A549 (cell line): ENCODE results near the gene RPA1.

Experiments used
- BHLHE40 ChIP-seq: IDR thresholded peaks from 2 replicates; pipeline ENCODE4 v1.6.1; 2012; ENCODE audit warnings: low read depth, low read length, inconsistent platforms
- EP300 ChIP-seq, 2 experiments: fragments of >200 bp; sonication (Bioruptor Twin); formaldehyde crosslinking; IDR thresholded peaks; 2 replicates in 1 of 2; 3 replicates in 1 of 2; pipeline ENCODE4 v1.6.1; 2016 to 2017
- GATA3 ChIP-seq: IDR thresholded peaks from 2 replicates; pipeline ENCODE4 v1.6.1; 2012; ENCODE audit warnings: borderline replicate concordance
- HES2 ChIP-seq: fragments of >200 bp; sonication (Bioruptor Twin); formaldehyde crosslinking; IDR thresholded peaks from 2 replicates; pipeline ENCODE4 v1.6.1; 2016
- KDM5A ChIP-seq: fragments of 200-600 bp; sonication (generic); IDR thresholded peaks from 2 replicates; pipeline ENCODE4 v1.6.1; 2016; ENCODE audit warnings: antibody characterized with exemption, mild to moderate bottlenecking
- PHF8 ChIP-seq: fragments of 200-600 bp; sonication (generic); IDR thresholded peaks from 2 replicates; pipeline ENCODE4 v1.6.1; 2016; ENCODE audit warnings: low read depth, mild to moderate bottlenecking, antibody characterized with exemption, moderate library complexity, borderline replicate concordance
- POLR2A ChIP-seq: IDR thresholded peaks from 2 replicates; pipeline ENCODE4 v1.6.1; 2012; ENCODE audit warnings: mild to moderate bottlenecking, low read length
- SMC3 ChIP-seq: fragments of >200 bp; sonication (Bioruptor Twin); formaldehyde crosslinking; IDR thresholded peaks from 3 replicates; pipeline ENCODE4 v1.6.1; 2018; ENCODE audit warnings: inconsistent platforms
- SREBF2 ChIP-seq: fragments of 450-650 bp; IDR thresholded peaks from 2 replicates; pipeline ENCODE4 v1.6.1; 2014; ENCODE audit warnings: mild to moderate bottlenecking, moderate library complexity
- USF2 ChIP-seq: fragments of 450-650 bp; IDR thresholded peaks from 2 replicates; pipeline ENCODE4 v1.6.1; 2014; ENCODE audit warnings: antibody characterized with exemption
- ZNF302 ChIP-seq: fragments of 250-450 bp; sonication (Bioruptor Pico); IDR thresholded peaks from 2 replicates; pipeline ENCODE4 v1.9.0; 2021; ENCODE audit warnings: inconsistent platforms, mild to moderate bottlenecking, moderate library complexity
- TF ChIP-seq, protein P1 (sequence below): fragments of >200 bp; sonication (Bioruptor Twin); formaldehyde crosslinking; IDR thresholded peaks from 3 replicates; pipeline ENCODE4 v1.5.1; 2016
- TF ChIP-seq, protein P2 (sequence below): fragments of 250-450 bp; sonication (Bioruptor Pico); IDR thresholded peaks from 2 replicates; pipeline ENCODE4 v1.5.0; 2021; ENCODE audit warnings: mild to moderate bottlenecking, moderate library complexity, borderline replicate concordance

- TF ChIP-seq, protein P1, sequence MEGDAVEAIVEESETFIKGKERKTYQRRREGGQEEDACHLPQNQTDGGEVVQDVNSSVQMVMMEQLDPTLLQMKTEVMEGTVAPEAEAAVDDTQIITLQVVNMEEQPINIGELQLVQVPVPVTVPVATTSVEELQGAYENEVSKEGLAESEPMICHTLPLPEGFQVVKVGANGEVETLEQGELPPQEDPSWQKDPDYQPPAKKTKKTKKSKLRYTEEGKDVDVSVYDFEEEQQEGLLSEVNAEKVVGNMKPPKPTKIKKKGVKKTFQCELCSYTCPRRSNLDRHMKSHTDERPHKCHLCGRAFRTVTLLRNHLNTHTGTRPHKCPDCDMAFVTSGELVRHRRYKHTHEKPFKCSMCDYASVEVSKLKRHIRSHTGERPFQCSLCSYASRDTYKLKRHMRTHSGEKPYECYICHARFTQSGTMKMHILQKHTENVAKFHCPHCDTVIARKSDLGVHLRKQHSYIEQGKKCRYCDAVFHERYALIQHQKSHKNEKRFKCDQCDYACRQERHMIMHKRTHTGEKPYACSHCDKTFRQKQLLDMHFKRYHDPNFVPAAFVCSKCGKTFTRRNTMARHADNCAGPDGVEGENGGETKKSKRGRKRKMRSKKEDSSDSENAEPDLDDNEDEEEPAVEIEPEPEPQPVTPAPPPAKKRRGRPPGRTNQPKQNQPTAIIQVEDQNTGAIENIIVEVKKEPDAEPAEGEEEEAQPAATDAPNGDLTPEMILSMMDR: no peak
- TF ChIP-seq BHLHE40: no peak
- TF ChIP-seq POLR2A: no peak
- TF ChIP-seq EP300 (IDR thresholded peaks at IDR 0.05): no peak
- no peak for TF ChIP-seq HES2
- no peak for TF ChIP-seq USF2
- no peak for TF ChIP-seq SMC3
- TF ChIP-seq KDM5A: no peak
- no peak for TF ChIP-seq PHF8
- no peak for TF ChIP-seq SREBF2
- no peak for TF ChIP-seq GATA3
- no peak for TF ChIP-seq ZNF302
- TF ChIP-seq, protein P2, sequence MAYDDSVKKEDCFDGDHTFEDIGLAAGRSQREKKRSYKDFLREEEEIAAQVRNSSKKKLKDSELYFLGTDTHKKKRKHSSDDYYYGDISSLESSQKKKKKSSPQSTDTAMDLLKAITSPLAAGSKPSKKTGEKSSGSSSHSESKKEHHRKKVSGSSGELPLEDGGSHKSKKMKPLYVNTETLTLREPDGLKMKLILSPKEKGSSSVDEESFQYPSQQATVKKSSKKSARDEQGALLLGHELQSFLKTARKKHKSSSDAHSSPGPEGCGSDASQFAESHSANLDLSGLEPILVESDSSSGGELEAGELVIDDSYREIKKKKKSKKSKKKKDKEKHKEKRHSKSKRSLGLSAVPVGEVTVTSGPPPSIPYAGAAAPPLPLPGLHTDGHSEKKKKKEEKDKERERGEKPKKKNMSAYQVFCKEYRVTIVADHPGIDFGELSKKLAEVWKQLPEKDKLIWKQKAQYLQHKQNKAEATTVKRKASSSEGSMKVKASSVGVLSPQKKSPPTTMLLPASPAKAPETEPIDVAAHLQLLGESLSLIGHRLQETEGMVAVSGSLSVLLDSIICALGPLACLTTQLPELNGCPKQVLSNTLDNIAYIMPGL (CRISPR knock-in tag): no peak
Measured at GRCh38 chr17:1912146-1912545, 82.3 kb downstream of the RPA1 start.
